IMR-90 (cell line): ENCODE results near the gene ADARB2. TPM values are rescaled to one million over a fixed set of nuclear protein-coding genes. Genes with fewer than 3 reads are reported as not detected.

Experiments
- ATAC-seq: fragments of 200-7000 bp; cut with Tn5 transposase; 2 replicates; pipeline ENCODE4 v1.9.1; 2020; ENCODE audit warnings: low read depth, mild to moderate bottlenecking, moderate library complexity
- BruUV-seq: library from RNA; stranded (reverse); fragments of 400-500 nt; replicated peaks from 2 replicates; lab custom pipeline; 2021; lab: Mats Ljungman, UMichigan
- CTCF ChIA-PET: fragments of 300-600 bp; formaldehyde crosslinking; extraction: SDS; loops from one replicate; lab custom pipeline; 2021; ENCODE audit warnings: antibody characterized with exemption; lab: Yijun Ruan, JAX
- POLR2A ChIA-PET: fragments of 300-600 bp; sonication (Branson Sonifier 250); formaldehyde crosslinking; loops from one replicate; lab custom pipeline; 2022; ENCODE audit warnings: antibody characterized with exemption; ENCODE audit not compliant: unreplicated experiment; lab: Charles Lee
- DNase-seq: peaks from one replicate; pipeline ENCODE4 v3.0.0; 2013
- H2AFZ ChIP-seq: replicated peaks from 2 replicates; pipeline ENCODE3; 2013; ENCODE audit warnings: low read length, mild to moderate bottlenecking; ENCODE audit not compliant: poor library complexity
- H2AK5ac ChIP-seq: 2 replicates; pipeline ENCODE4 v1.6.1; 2013; ENCODE audit warnings: low read depth, low read length, inconsistent platforms
- H2AK9ac ChIP-seq: replicated peaks from 2 replicates; pipeline ENCODE3; 2013; ENCODE audit warnings: mild to moderate bottlenecking, low read depth, low read length, moderate library complexity; ENCODE audit not compliant: poor library complexity
- H2BK120ac ChIP-seq: 2 replicates; pipeline ENCODE4 v1.6.1; 2013; ENCODE audit warnings: low read depth, low read length, inconsistent platforms
- H2BK15ac ChIP-seq: 3 replicates; pipeline ENCODE4 v1.6.1; 2013; ENCODE audit warnings: low read depth, low read length, inconsistent platforms
- H2BK20ac ChIP-seq: 2 replicates; pipeline ENCODE4 v1.6.1; 2013; ENCODE audit warnings: low read depth, mild to moderate bottlenecking, inconsistent platforms, low read length, moderate library complexity
- H2BK5ac ChIP-seq: 2 replicates; pipeline ENCODE4 v1.6.1; 2013; ENCODE audit warnings: mild to moderate bottlenecking, low read depth, low read length, inconsistent platforms; ENCODE audit not compliant: poor library complexity, severe bottlenecking
- H3K14ac ChIP-seq: replicated peaks from 2 replicates; pipeline ENCODE4 v1.6.1; 2013; ENCODE audit warnings: low read depth, low read length, inconsistent platforms
- H3K18ac ChIP-seq: 2 replicates; pipeline ENCODE4 v1.6.1; 2013; ENCODE audit warnings: low read depth, low read length, control low read depth
- H3K23ac ChIP-seq: 2 replicates; pipeline ENCODE4 v1.6.1; 2013; ENCODE audit warnings: low read depth, low read length, inconsistent platforms
- H3K27ac ChIP-seq: 2 replicates; pipeline ENCODE4 v1.5.1; 2013; ENCODE audit warnings: mild to moderate bottlenecking, control low read depth, low read length; ENCODE audit not compliant: insufficient read depth
- H3K27me3 ChIP-seq: 2 replicates; pipeline ENCODE4 v1.6.1; 2013; ENCODE audit warnings: low read length; ENCODE audit not compliant: control insufficient read depth, insufficient read depth
- H3K36me3 ChIP-seq: 2 replicates; pipeline ENCODE4 v1.6.1; 2013; ENCODE audit warnings: low read length, mixed read lengths; ENCODE audit not compliant: control insufficient read depth, insufficient read depth
- H3K4ac ChIP-seq: 2 replicates; pipeline ENCODE4 v1.6.1; 2013; ENCODE audit warnings: low read depth, low read length, inconsistent platforms
- H3K4me1 ChIP-seq: 2 replicates; pipeline ENCODE4 v1.6.1; 2013; ENCODE audit warnings: low read length, mixed read lengths; ENCODE audit not compliant: control insufficient read depth, insufficient read depth
- H3K4me2 ChIP-seq: 2 replicates; pipeline ENCODE4 v1.6.1; 2013; ENCODE audit warnings: low read depth, mild to moderate bottlenecking, control low read depth, low read length, moderate library complexity
- H3K4me3 ChIP-seq: 2 replicates; pipeline ENCODE4 v1.5.1; 2013; ENCODE audit warnings: low read depth, mild to moderate bottlenecking, control low read depth, low read length, moderate library complexity; ENCODE audit not compliant: insufficient read depth
- H3K56ac ChIP-seq: 2 replicates; pipeline ENCODE4 v1.6.1; 2013; ENCODE audit warnings: low read length, inconsistent platforms; ENCODE audit not compliant: insufficient read depth; ENCODE audit errors: extremely low read depth
- H3K79me1 ChIP-seq, 2 experiments: 2 replicates each; pipeline ENCODE4 v1.6.1; 2013; ENCODE audit warnings: low read length in 2 of 2, inconsistent platforms in 1 of 2, low read depth in 1 of 2
- H3K9ac ChIP-seq: 2 replicates; pipeline ENCODE4 v1.6.1; 2013; ENCODE audit warnings: low read depth, low read length, control low read depth
- H3K9me1 ChIP-seq: 2 replicates; pipeline ENCODE4 v1.6.1; 2013; ENCODE audit warnings: low read length, inconsistent platforms; ENCODE audit not compliant: insufficient read depth
- H3K9me3 ChIP-seq: 2 replicates; pipeline ENCODE4 v1.6.1; 2013; ENCODE audit warnings: low read length; ENCODE audit not compliant: control insufficient read depth, insufficient read depth
- H4K20me1 ChIP-seq: 2 replicates; pipeline ENCODE4 v1.6.1; 2013; ENCODE audit warnings: low read length, inconsistent platforms; ENCODE audit not compliant: insufficient read depth
- H4K5ac ChIP-seq: 2 replicates; pipeline ENCODE4 v1.6.1; 2013; ENCODE audit warnings: mild to moderate bottlenecking, low read depth, low read length, control low read depth
- H4K8ac ChIP-seq, 2 experiments: 2 replicates each; pipeline ENCODE4 v1.6.1; 2013; ENCODE audit warnings: low read depth in 2 of 2, low read length in 2 of 2, control low read depth in 1 of 2, inconsistent platforms in 1 of 2
- H4K91ac ChIP-seq: 2 replicates; pipeline ENCODE4 v1.6.1; 2013; ENCODE audit warnings: low read depth, low read length, inconsistent platforms; ENCODE audit not compliant: insufficient read depth
- BHLHE40 ChIP-seq: fragments of 150-350 bp; IDR thresholded peaks from 2 replicates; pipeline ENCODE4 v1.6.1; 2016; ENCODE audit warnings: mild to moderate bottlenecking, low read depth, low read length
- CHD1 ChIP-seq: IDR thresholded peaks from 2 replicates; pipeline ENCODE4 v1.6.1; 2012; ENCODE audit warnings: low read depth, low read length, improper control_type of control experiment
- FOS ChIP-seq: fragments of 150-350 bp; IDR thresholded peaks from 2 replicates; pipeline ENCODE4 v1.6.1; 2016; ENCODE audit warnings: low read depth, low read length
- MAFK ChIP-seq: IDR thresholded peaks from 2 replicates; pipeline ENCODE4 v1.6.1; 2012; ENCODE audit warnings: low read depth, low read length, improper control_type of control experiment
- MAZ ChIP-seq: IDR thresholded peaks from 2 replicates; pipeline ENCODE4 v1.6.1; 2012; ENCODE audit warnings: low read depth, mild to moderate bottlenecking, low read length, improper control_type of control experiment, moderate library complexity, borderline replicate concordance
- MXI1 ChIP-seq: IDR thresholded peaks from 2 replicates; pipeline ENCODE4 v1.6.1; 2012; ENCODE audit warnings: low read depth, mild to moderate bottlenecking, low read length, moderate library complexity, borderline replicate concordance
- NFE2L2 ChIP-seq: fragments of 150-350 bp; IDR thresholded peaks from 2 replicates; pipeline ENCODE4 v1.6.1; 2016; ENCODE audit warnings: low read depth, mild to moderate bottlenecking, low read length
- POLR2A ChIP-seq: IDR thresholded peaks from 2 replicates; pipeline ENCODE4 v1.6.1; 2012; ENCODE audit warnings: mild to moderate bottlenecking, low read depth, low read length
- RAD21 ChIP-seq: IDR thresholded peaks from 2 replicates; pipeline ENCODE4 v1.6.1; 2012; ENCODE audit warnings: low read length, improper control_type of control experiment
- RCOR1 ChIP-seq: IDR thresholded peaks from 2 replicates; pipeline ENCODE4 v1.6.1; 2012; ENCODE audit warnings: mild to moderate bottlenecking, low read length, improper control_type of control experiment; ENCODE audit not compliant: insufficient replicate concordance
- RFX5 ChIP-seq: IDR thresholded peaks from 2 replicates; pipeline ENCODE4 v1.8.0; 2012; ENCODE audit warnings: low read depth, mild to moderate bottlenecking, low read length, moderate library complexity
- SMC3 ChIP-seq: fragments of 150-350 bp; IDR thresholded peaks from 2 replicates; pipeline ENCODE4 v1.6.1; 2016; ENCODE audit warnings: low read depth, mild to moderate bottlenecking, antibody characterized with exemption, low read length, moderate library complexity
- WGBS, 2 experiments: methylation state at CpG; one replicate each; pipeline versions ENCODE4 v1.1.5 to v1.1.7; 2013; ENCODE audit warnings: missing lambda C conversion rate in 2 of 2; ENCODE audit not compliant: insufficient read length in 1 of 2; ENCODE audit errors: extremely low coverage in 2 of 2; 5-methylcytosine and 5-hydroxymethylcytosine counted together
- dilution Hi-C: fragments of 300-500 bp; cut with HindIII; formaldehyde crosslinking; loops from one replicate; pipeline ENCODE4 v1.14.3; 2018; ENCODE audit warnings: low sequenced_read_pairs; ENCODE audit not compliant: unreplicated experiment
- in situ Hi-C: fragments of 300-500 bp; cut with MboI; formaldehyde crosslinking; loops from 3 replicates; pipeline ENCODE4 v1.14.3; 2019; ENCODE audit warnings: low sequenced_read_pairs, inconsistent platforms, mixed read lengths
- intact Hi-C: fragments of 100-400 bp; cut with micrococcal nuclease; formaldehyde crosslinking; loops from 2 replicates; pipeline ENCODE4 v1.10.0; 2022
- polyA plus RNA-seq, 3 experiments: library from polyadenylated mRNA; depleted of rRNA; stranded (reverse); fragments of >200 nt; gene quantifications; 2 replicates each; pipeline ENCODE4 v1.2.3, GENCODE V29; 2012; ENCODE audit warnings: low replicate concordance in 1 of 3
- total RNA-seq: library from RNA; depleted of rRNA; stranded (reverse); fragments of >200 nt; gene quantifications from 2 replicates; pipeline ENCODE4 v1.2.3, GENCODE V29; 2012
- TF ChIP-seq, protein P1 (sequence below): fragments of 150-350 bp; IDR thresholded peaks from 2 replicates; pipeline ENCODE4 v1.6.1; 2016; ENCODE audit warnings: low read depth, mild to moderate bottlenecking, low read length, moderate library complexity, borderline replicate concordance
- TF ChIP-seq, protein P2 (sequence below): fragments of 150-350 bp; IDR thresholded peaks from 2 replicates; pipeline ENCODE4 v1.6.1; 2017; ENCODE audit warnings: mild to moderate bottlenecking, antibody characterized with exemption, low read length, low read depth
- TF ChIP-seq, protein P3 (sequence below): conservative IDR thresholded peaks from 2 replicates; pipeline ENCODE4 v1.5.1; 2012; ENCODE audit warnings: mild to moderate bottlenecking, low read depth, low read length, improper control_type of control experiment

Gene ADARB2
- total and polyA plus RNA-seq, 2 of the 4 experiments (the other 2 are of a cell fraction): not detected

DNA sequence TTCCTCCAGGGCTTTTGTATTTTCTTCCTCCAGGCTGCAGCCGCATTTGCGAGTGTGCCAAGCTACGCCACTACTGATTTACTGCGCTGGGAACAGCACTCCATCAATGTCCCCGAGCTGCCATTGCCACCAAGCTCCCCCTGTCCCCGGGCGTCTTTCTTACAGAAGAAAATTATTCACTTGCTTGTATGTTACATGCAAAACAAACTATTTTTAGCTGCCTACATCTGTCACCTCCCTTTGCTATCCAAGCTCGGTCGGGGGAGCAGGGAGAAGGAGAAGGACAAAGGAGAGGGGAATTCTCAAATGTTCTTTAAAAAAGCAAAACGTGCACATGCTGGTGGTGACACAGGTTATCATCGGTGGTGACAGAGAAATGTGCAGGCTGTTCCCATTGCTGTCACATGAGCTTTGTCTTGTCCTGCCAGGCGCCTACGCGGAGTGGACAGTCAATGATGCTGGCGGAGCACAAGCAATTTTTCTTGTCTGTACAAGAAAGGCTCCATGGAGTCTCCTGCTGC lies 93.1 kb downstream of the ADARB2 start:
- dilution Hi-C loops (no loop called here), intact Hi-C loops (no loop called here), in situ Hi-C loops (no loop called here)
- DNase-seq (no peak), ATAC-seq (no peak)
- no peak for TF ChIP-seq RFX5
- TF ChIP-seq, protein P1, sequence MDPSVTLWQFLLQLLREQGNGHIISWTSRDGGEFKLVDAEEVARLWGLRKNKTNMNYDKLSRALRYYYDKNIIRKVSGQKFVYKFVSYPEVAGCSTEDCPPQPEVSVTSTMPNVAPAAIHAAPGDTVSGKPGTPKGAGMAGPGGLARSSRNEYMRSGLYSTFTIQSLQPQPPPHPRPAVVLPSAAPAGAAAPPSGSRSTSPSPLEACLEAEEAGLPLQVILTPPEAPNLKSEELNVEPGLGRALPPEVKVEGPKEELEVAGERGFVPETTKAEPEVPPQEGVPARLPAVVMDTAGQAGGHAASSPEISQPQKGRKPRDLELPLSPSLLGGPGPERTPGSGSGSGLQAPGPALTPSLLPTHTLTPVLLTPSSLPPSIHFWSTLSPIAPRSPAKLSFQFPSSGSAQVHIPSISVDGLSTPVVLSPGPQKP: no peak
- TF ChIP-seq, protein P2, sequence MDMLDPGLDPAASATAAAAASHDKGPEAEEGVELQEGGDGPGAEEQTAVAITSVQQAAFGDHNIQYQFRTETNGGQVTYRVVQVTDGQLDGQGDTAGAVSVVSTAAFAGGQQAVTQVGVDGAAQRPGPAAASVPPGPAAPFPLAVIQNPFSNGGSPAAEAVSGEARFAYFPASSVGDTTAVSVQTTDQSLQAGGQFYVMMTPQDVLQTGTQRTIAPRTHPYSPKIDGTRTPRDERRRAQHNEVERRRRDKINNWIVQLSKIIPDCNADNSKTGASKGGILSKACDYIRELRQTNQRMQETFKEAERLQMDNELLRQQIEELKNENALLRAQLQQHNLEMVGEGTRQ: no peak
- no peak for TF ChIP-seq RAD21
- no peak for TF ChIP-seq MAZ
- TF ChIP-seq MXI1: no peak
- no peak for TF ChIP-seq FOS
- no peak for TF ChIP-seq CHD1
- no peak for TF ChIP-seq NFE2L2
- no peak for TF ChIP-seq RCOR1
- TF ChIP-seq SMC3: no peak
- no peak for TF ChIP-seq BHLHE40
- TF ChIP-seq MAFK: no peak
- TF ChIP-seq, protein P3, sequence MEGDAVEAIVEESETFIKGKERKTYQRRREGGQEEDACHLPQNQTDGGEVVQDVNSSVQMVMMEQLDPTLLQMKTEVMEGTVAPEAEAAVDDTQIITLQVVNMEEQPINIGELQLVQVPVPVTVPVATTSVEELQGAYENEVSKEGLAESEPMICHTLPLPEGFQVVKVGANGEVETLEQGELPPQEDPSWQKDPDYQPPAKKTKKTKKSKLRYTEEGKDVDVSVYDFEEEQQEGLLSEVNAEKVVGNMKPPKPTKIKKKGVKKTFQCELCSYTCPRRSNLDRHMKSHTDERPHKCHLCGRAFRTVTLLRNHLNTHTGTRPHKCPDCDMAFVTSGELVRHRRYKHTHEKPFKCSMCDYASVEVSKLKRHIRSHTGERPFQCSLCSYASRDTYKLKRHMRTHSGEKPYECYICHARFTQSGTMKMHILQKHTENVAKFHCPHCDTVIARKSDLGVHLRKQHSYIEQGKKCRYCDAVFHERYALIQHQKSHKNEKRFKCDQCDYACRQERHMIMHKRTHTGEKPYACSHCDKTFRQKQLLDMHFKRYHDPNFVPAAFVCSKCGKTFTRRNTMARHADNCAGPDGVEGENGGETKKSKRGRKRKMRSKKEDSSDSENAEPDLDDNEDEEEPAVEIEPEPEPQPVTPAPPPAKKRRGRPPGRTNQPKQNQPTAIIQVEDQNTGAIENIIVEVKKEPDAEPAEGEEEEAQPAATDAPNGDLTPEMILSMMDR: no peak
- TF ChIP-seq POLR2A: no peak
- Histone ChIP-seq H4K20me1 (no peaks in the 10 kb centered on the region), H3K18ac (no peak overlapping the region), H2BK20ac (no peak overlapping the region), H3K4me2 (no peak overlapping the region), H2BK120ac (no peak overlapping the region), H3K27ac (no peak overlapping the region), H4K8ac (no peak overlapping the region), H2BK5ac (no peak overlapping the region), H3K9ac (no peak overlapping the region), H3K14ac (no peak overlapping the region), H3K56ac (no peak overlapping the region), H3K4me3 (no peak overlapping the region), H3K79me1 (no peaks in the 10 kb centered on the region), H3K23ac (no peak overlapping the region), H4K5ac (no peak overlapping the region), H2AFZ (no peak overlapping the region), H3K36me3 (no peaks in the 10 kb centered on the region), H2BK15ac (no peak overlapping the region), H4K91ac (no peak overlapping the region), H3K9me1 (no peaks in the 10 kb centered on the region), H2AK5ac (no peak overlapping the region), H3K4me1 (no peaks in the 10 kb centered on the region), H3K9me3 (peaks cover 28% of the 10 kb centered on the region), H2AK9ac (no peak overlapping the region), H3K27me3 (no peaks in the 10 kb centered on the region), H3K4ac (no peak overlapping the region)
- BruUV-seq: no TSS peak
- WGBS, 2 experiments: 22% methylated on average over 7 of the region's 15 CpGs; no CpG with 5 or more reads in 1 of the 2 experiments
- POLR2A ChIA-PET: no interaction called here
- CTCF ChIA-PET: no interaction called here
